NCI-H748 treated with DMSO at 0.1 percent for 48 hours (cell line): ENCODE measurements around the gene COL21A1.

Experiments used
- DNase-seq: peaks from one replicate; lab custom pipeline; 2025; lab: John Stamatoyannopoulos, UW

The COL21A1 gene

GRCh38 chr6:56245903-56246351, 1.5 kb downstream of the COL21A1 start:
- no peak for DNase-seq

DNA sequence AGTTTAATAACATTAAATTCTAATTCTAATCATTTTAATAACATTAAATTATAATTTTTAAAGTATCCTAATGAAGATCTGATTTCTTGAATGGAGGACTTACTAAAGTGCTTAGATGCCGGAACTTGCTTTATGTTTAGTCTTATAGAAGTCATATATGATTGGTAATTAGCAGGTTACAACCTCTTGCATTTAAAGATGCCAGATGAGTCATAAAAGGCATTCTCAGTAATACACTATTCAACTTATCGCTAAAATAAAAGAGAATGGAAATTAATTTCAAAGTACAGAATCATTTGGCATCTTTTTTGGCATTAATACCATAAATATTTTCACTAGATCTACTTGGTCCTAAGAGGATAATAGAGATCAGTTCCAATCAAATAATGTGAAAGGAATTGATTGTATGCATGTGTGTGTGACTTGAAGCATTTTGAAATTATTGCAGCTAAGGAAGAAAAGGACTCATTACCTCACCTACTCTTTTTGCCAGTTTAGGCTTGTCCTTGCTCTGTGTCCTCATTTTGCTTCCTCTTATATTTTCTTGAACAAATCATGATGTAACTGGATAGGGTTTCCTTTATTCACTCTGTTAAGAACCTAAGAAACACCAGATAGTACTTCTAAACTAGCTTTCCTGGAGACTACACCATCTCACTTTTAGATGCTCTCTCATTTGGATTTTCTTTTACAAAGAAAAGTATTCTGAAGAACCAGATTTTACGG, 2.7 kb downstream of the COL21A1 start:
- DNase-seq: no peak

- no peak for DNase-seq
Observed at GRCh38 chr6:56244089-56244488, 3.3 kb downstream of the COL21A1 start.

- DNase-seq: no peak
Observed at GRCh38 chr6:56243518-56244070, 3.8 kb downstream of the COL21A1 start.

DNA sequence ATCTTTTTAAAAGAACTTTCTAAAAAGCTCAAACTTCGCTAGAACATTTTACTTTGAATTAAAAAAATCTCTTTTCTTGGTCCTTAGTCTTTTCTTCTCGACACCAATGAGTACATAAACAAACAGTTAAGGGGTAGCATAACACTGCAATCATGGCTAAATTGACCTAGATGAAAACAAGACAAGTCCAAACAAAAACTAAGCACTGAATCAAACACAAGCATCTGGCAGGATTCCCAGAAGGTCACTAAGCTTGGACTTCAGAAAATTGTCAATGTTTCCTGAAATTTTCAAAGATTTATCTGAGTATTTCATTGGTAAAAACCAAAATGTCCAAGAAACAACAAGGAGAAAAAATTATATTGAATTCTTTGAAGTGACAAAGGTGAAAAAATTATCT, 5.0 kb downstream of the COL21A1 start:
- DNase-seq: peak; percentile 39

DNA sequence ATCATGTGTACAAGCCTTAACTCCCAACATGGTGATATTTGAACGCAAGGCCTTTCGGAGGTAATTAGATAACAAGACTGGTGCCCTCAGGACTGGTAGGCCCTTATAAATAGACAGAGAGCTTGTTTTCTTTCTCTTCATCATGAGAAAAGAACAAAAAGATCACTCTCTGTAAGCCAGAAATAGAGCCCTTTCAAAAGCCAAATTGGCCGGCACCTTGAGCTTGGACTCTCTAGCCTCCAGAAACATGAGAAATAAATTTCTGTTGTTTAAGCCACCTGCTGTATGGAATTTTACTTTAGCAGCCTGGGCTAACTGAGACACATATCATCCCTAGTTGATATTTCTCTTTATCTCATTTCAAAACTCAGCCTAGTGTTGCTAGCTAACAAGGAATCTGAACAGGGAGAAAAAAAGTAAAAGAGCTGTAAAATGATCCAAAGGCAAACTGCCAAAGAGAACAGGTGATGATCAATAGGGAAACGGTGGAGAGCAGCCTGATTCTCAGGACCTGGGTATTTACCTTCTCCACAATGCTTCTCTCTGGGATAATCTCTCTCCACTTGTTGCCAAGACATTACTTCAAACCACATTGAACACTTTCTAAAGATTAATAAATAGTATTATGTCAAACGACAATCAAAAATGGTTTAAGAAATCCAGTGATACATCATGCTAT, 6.1 kb downstream of the COL21A1 start:
- peak; percentile 55 for DNase-seq

DNA sequence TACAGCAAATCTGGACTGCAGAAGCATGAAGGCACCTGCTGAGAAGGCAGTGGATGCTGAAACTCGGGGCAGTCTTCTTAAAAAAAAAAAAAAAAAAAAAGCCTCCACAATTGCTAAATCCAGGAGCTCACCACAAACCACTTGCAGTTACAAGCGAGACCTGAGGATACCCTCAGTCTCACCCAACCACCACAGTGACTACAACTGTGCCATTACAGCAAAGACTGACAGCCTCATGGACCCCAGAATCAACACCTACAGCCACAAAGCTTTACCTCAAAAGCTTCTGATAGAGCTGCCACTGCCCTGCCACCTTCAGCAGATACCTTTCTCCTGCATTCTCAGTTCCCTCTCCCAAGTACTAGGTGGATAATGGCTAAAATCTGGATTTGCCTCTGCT, 9.0 kb downstream of the COL21A1 start:
- no peak for DNase-seq

DNA sequence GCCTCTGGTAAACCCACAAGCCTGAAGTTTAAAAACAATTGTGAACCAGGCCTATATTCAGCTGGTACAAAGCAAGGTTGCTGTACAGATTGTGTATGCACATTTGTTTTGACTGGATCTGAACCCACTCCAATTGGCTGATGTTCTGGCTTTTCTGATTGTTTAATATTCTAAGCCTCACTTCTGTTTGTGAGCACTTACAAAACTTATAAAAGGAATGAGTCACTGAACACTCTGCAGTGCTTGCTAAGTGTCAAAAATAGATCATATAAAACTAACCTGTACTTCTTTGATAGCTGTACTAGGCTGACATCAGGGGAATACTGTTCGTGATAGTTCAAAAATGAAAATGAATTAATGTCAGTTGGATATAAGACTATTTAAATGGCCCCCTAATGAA, 12.1 kb downstream of the COL21A1 start:
- no peak for DNase-seq

- DNase-seq: no peak
Observed at GRCh38 chr6:56232436-56232835, 14.9 kb downstream of the COL21A1 start.

DNA sequence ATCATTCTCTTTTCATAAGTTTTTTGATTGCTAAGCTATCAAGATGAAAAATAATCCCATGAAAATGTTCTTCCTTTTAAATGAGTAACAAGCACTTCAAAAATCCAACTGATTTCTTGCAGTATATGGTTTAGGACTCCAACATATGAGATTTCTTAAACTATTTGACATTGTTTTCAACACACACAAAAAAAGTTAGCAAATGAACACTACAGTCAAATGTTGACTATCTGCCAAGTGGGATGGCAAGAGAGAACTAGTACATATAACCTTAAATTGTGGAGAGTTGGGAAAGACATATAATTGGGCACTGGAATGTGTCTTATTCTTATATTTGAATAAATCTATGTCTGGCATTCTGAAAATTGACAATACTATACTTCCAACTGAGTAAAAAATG, 15.6 kb downstream of the COL21A1 start:
- no peak for DNase-seq

DNA sequence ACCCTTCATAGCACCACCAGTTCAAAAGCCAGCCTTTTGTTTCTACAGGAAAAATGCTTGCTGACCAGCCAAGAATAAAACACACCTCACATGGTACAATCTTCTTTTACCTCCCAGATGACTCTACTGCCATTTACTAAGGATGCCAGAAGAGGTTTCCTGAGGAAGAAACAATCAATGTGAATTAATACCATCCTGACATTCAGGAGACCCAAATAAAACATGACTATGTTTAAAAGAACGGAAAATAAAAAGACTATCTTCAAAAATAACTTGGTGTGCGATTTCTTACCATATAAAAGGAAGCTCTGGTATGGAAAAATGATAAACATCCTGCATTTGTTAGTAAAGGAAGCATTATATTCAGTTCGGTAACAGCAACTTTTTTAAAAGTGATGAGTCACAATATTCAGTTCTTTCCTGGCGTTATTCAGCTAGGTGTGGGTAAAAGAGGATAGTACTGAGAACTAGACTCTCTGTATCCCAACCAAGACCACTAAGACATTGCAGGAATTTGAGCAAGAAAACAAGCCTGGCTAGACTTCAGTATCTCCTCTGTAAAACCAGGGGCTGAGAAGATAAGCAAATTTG, 16.3 kb downstream of the COL21A1 start:
- no peak for DNase-seq

- no peak for DNase-seq
Observed at GRCh38 chr6:56227071-56227879, 20.1 kb downstream of the COL21A1 start.

GRCh38 chr6:56223995-56224394, 23.4 kb downstream of the COL21A1 start:
- DNase-seq: no peak

DNA sequence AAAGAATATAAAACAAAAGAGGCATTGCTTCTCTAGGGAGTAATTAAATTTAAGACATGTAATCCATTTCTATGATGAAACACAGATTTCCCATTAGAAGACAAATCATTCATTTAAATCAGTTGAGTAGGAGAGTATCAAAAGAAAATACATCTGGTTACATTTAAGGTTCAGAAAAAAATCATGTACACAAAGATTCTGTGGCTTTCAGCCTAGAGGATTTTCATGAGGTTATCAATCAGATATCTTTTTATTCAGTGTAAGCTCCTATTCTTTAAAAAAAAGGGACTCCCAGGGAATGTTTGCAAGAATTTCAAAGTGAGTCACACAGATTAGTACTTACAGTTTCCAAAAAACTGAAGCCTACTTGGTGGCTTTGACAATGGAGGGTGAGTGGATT, 24.9 kb downstream of the COL21A1 start:
- DNase-seq: no peak

DNA sequence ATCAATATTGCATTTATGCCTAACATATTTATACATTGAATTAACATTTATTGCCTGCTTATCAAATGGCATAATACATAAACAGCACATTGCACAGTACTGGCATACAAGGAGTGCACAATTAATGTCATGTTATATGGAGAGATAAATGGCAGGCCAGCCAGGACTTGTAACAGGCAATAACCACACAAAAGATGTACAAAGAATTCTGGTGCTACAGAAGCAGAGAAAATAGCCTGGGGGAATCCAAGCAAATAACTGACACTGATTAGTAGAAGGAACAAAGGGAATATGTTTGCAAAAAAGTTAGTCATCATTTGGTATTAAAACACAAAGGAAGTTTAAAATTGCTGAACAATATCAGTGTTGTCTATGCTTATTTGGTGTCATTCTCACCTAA, 27.3 kb downstream of the COL21A1 start:
- no peak for DNase-seq

GRCh38 chr6:56214703-56215101, 32.7 kb downstream of the COL21A1 start:
- no peak for DNase-seq

DNA sequence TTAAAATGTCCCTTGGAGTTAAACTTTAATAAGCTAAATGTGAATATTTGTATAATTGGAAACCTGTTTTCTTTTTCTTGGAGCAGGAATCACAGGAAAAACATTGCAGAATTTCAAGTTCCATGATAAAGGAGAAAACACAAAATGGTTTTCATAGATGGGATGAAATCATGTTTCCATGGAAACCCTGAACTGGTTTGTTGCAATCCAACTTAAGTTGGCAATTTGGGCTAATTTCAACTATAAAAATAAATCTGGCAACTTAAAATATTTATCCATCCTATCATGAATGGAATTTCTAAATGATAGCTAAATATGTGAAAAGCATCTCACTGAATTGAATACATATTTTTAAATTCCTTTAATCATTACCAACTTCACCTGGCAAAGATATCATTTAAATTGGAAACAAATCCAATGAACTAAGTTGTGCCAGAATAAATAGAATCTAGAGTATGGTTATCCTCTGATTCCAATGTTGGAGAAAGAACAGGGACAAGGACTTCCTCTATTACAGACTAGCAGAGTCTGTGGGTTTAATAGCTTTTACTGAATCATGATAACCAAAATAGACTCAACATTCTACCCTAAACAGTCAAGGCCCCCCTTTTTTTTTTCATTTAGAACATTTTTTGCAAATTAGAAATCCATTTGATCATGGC, 33.2 kb downstream of the COL21A1 start:
- no peak for DNase-seq

- DNase-seq: no peak
Observed at GRCh38 chr6:56211724-56212123, 35.7 kb downstream of the COL21A1 start.

GRCh38 chr6:56204134-56204533, 43.2 kb downstream of the COL21A1 start:
- no peak for DNase-seq

- no peak for DNase-seq
Observed at GRCh38 chr6:56199956-56200355, 47.4 kb downstream of the COL21A1 start.

DNA sequence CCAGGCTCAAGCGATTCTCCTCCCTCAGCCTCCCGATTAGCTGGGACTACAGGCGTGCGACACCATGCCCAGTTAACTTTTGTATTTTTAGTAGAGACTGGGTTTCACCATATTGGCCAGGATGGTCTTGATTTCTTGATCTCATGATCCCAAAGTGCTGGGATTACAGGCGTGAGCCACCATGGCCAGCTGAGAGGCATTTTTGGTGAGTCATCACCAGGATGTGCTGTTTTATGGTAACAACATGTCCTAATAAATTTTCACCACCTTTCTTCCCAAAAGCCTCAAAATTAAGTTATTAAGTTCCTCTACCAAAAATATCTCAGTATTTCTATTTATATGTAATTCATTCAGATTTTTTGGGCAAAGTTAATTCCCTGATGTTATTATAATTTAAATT, 53.5 kb downstream of the COL21A1 start:
- DNase-seq: no peak

GRCh38 chr6:56188429-56188828, 59.0 kb downstream of the COL21A1 start:
- no peak for DNase-seq
